Activated CD4-positive, alpha-beta T cell treated with anti-CD3 and anti-CD28 coated beads, Interleukin-2, amount 10 ng/mL, durations not matched to agents 24 days and 14 days (primary cell): ENCODE measurements around the gene MIA. TPM values are rescaled to one million over a fixed set of nuclear protein-coding genes. Genes with fewer than 3 reads are reported as not detected.
"Not testable (repeated sequence)": the region's sequence is repeated elsewhere in the genome, so short reads cannot be mapped to it uniquely, and the experiment has no call there.

Source experiments
- DNase-seq: peaks from one replicate; pipeline ENCODE4 v3.0.0; 2022
- H3K27ac Mint-ChIP-seq: one replicate; pipeline ENCODE4 v1.8.0; 2022; ENCODE audit warnings: mild to moderate bottlenecking, mixed read lengths
- H3K27me3 Mint-ChIP-seq: one replicate; pipeline ENCODE4 v1.8.0; 2022; ENCODE audit warnings: mixed read lengths
- H3K36me3 Mint-ChIP-seq: one replicate; pipeline ENCODE4 v1.8.0; 2022; ENCODE audit warnings: low read depth, mild to moderate bottlenecking, mixed read lengths
- H3K4me1 Mint-ChIP-seq: one replicate; pipeline ENCODE4 v1.8.0; 2021; ENCODE audit warnings: mixed read lengths
- H3K4me3 Mint-ChIP-seq: one replicate; pipeline ENCODE4 v1.8.0; 2022; ENCODE audit warnings: mild to moderate bottlenecking, moderate library complexity, mixed read lengths
- H3K9me3 Mint-ChIP-seq: one replicate; pipeline ENCODE4 v1.8.0; 2021; ENCODE audit warnings: mixed read lengths
- intact Hi-C: fragments of 100-400 bp; cut with micrococcal nuclease; formaldehyde crosslinking; loops from one replicate; pipeline ENCODE4 v1.15.1; 2023
- total RNA-seq: library from RNA; stranded (reverse); gene quantifications from 2 replicates; pipeline ENCODE4 v1.2.3, GENCODE V29; 2022

The MIA gene
- 0.56 TPM in 1 of 2 replicates, not detected in the other for total RNA-seq

DNA sequence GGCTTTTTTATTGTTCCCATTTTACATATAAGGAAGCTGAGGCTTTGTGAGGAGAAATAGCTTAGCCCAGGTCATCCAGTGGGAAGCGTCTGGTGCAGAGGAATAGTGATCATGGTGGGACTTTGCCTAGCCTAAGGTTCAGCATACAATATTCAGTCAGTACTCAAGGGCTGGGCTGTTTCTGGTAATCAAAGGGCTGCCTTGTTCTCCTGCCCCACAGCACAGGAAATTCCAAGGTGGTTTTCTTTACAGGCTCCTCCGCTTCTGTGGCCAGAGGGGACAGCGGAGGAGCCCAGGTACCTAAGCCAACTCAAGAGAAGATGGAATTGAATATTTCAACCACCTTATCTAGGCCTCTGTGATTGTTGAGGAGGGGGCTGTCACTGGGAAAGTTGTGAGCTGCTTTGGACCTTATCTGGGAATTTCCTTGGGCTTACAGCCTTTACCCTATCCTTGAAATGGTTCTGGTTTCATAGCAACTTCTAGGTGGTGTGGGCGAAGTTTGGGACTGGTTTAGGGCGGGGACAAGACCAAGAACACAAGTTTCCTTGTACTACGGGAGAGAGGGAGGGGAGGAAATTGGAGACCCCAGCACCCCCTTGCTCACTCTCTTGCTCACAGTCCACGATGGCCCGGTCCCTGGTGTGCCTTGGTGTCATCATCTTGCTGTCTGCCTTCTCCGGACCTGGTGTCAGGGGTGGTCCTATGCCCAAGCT, at the start of gene MIA:
Gene MIA (plus strand): TSS at position 606 of the 716 bp plus-strand sequence. CDS start 22 bp downstream, at position 628.
- DNase-seq, result no peak
- H3K9me3 Mint-ChIP-seq, result no peaks in the 10 kb centered on the region
- no peak within 1 kb of the TSS for H3K4me3 Mint-ChIP-seq
- no peaks in the 10 kb centered on the region for H3K27me3 Mint-ChIP-seq
- H3K36me3 Mint-ChIP-seq, result peaks cover 13% of the 10 kb centered on the region
- intact Hi-C loops, result loop anchor here (10.0 kb wide), 1 partner anchor 580 kb away; the partner anchor contains the start of gene TGFB1
- peak within 1 kb of the TSS; percentile 49 for H3K27ac Mint-ChIP-seq
- peaks cover 48% of the 10 kb centered on the region for H3K4me1 Mint-ChIP-seq

GRCh38 chr19:40726279-40726678, 49.0 kb upstream of the MIA start:
- H3K4me3 Mint-ChIP-seq, result no peak overlapping the region
- H3K9me3 Mint-ChIP-seq, result no peaks in the 10 kb centered on the region
- peaks cover 62% of the 10 kb centered on the region for H3K36me3 Mint-ChIP-seq
- H3K27ac Mint-ChIP-seq, result no peak overlapping the region
- no peaks in the 10 kb centered on the region for H3K27me3 Mint-ChIP-seq
- intact Hi-C loops, result no loop called here
- H3K4me1 Mint-ChIP-seq, result peaks cover 25% of the 10 kb centered on the region
- no peak for DNase-seq

DNA sequence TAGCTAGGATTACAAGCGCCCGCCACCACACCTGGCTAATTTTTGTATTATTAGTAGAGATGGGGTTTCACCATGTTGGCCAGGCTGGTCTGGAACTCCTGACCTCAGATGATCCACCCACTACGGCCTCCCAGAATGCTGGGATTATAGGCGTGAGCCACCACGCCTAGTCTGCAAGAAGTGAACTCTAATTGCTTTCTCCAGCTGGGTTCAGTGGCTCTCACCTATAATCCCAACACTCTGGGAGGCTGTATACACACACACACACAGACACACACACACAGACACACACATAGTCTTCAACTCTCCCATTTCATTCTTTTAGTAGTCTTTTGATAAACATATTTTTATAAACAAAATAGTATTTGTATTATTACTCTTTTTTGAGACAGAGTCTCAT, 45.3 kb upstream of the MIA start:
- intact Hi-C loops, H3K4me1 Mint-ChIP-seq, H3K9me3 Mint-ChIP-seq, H3K4me3 Mint-ChIP-seq, DNase-seq, H3K27me3 Mint-ChIP-seq, H3K27ac Mint-ChIP-seq: not testable (repeated sequence)
- H3K36me3 Mint-ChIP-seq, result peaks cover 56% of the 10 kb centered on the region

- H3K27ac Mint-ChIP-seq, DNase-seq, H3K9me3 Mint-ChIP-seq, H3K4me3 Mint-ChIP-seq, H3K27me3 Mint-ChIP-seq, H3K4me1 Mint-ChIP-seq, intact Hi-C loops: not testable (repeated sequence)
- peaks cover 55% of the 10 kb centered on the region for H3K36me3 Mint-ChIP-seq
Measured at GRCh38 chr19:40732304-40732703, 43.0 kb upstream of the MIA start.

DNA sequence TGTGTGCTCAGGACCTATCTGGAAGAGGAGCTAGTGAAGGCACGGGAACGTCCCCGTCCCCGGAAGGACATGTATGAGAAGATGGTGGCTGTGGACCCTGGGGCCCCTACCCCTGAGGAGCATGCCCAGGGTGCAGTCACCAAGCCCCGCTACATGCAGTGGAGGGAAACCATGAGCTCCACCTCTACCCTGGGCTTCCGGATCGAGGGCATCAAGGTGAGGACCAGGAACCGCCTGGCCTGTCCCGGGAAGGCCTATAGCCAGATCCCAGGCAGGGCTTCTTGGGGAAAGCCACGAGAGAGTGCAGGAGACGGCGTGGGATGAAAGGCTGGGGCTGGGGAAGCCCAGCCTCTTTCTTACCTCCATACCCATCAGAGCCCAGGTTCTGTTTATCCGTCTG, 42.2 kb upstream of the MIA start:
- Mint-ChIP-seq H3K36me3 (peaks cover 55% of the 10 kb centered on the region), H3K9me3 (no peaks in the 10 kb centered on the region), H3K27me3 (no peaks in the 10 kb centered on the region), H3K4me3 (no peak overlapping the region), H3K27ac (no peak overlapping the region), H3K4me1 (peaks cover 4% of the 10 kb centered on the region)
- no peak for DNase-seq
- intact Hi-C loops, result no loop called here

- H3K9me3 Mint-ChIP-seq, result no peaks in the 10 kb centered on the region
Measured at GRCh38 chr19:40735013-40735771, 40.1 kb upstream of the MIA start.

GRCh38 chr19:40736661-40737060, 38.7 kb upstream of the MIA start:
- H3K4me1 Mint-ChIP-seq, result no peaks in the 10 kb centered on the region
- intact Hi-C loops, result no loop called here
- H3K36me3 Mint-ChIP-seq, result peaks cover 41% of the 10 kb centered on the region
- H3K9me3 Mint-ChIP-seq, result no peaks in the 10 kb centered on the region
- DNase-seq, result no peak
- H3K27me3 Mint-ChIP-seq, result no peaks in the 10 kb centered on the region
- H3K4me3 Mint-ChIP-seq, result no peak overlapping the region
- no peak overlapping the region for H3K27ac Mint-ChIP-seq

More at GRCh38 chr19:40735013-40735771, 40.1 kb upstream of the MIA start:
- H3K27ac Mint-ChIP-seq, result no peak overlapping the region
- no peak for DNase-seq
- intact Hi-C loops, result no loop called here
- H3K4me3 Mint-ChIP-seq, result no peak overlapping the region
- peaks cover 2% of the 10 kb centered on the region for H3K4me1 Mint-ChIP-seq
- H3K27me3 Mint-ChIP-seq, result no peaks in the 10 kb centered on the region
- peaks cover 50% of the 10 kb centered on the region for H3K36me3 Mint-ChIP-seq

DNA sequence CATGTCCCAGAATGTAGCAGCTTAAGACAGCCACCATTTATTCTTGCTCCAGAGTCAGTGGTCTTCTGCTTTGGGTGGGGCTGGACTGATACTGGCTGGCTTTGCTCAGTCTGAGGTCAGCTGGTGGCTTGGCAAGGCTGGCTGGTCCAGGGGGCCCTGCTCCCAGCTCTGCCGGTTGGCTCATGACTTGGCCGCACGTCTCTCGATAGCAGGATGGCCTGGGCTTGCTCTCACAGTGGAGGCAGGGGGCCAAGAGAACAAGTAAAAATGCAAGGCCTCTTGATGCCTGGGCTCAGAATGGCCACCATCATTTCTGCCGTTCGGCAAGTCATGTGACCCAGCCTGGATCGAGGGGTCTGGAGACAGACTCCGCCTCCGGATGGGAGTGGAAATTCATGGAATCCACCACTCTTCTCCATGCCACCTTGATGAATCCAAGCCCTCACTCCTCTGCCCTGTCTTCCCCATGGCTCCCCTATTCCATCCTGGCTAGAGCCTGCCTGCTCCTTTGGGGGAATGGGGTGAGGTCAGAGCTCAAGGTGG, 38.1 kb upstream of the MIA start:
- H3K4me1 Mint-ChIP-seq, result no peaks in the 10 kb centered on the region
- intact Hi-C loops, result no loop called here
- DNase-seq, result no peak
- no peaks in the 10 kb centered on the region for H3K9me3 Mint-ChIP-seq
- no peaks in the 10 kb centered on the region for H3K27me3 Mint-ChIP-seq
- no peak overlapping the region for H3K27ac Mint-ChIP-seq
- no peak overlapping the region for H3K4me3 Mint-ChIP-seq
- peaks cover 41% of the 10 kb centered on the region for H3K36me3 Mint-ChIP-seq

DNA sequence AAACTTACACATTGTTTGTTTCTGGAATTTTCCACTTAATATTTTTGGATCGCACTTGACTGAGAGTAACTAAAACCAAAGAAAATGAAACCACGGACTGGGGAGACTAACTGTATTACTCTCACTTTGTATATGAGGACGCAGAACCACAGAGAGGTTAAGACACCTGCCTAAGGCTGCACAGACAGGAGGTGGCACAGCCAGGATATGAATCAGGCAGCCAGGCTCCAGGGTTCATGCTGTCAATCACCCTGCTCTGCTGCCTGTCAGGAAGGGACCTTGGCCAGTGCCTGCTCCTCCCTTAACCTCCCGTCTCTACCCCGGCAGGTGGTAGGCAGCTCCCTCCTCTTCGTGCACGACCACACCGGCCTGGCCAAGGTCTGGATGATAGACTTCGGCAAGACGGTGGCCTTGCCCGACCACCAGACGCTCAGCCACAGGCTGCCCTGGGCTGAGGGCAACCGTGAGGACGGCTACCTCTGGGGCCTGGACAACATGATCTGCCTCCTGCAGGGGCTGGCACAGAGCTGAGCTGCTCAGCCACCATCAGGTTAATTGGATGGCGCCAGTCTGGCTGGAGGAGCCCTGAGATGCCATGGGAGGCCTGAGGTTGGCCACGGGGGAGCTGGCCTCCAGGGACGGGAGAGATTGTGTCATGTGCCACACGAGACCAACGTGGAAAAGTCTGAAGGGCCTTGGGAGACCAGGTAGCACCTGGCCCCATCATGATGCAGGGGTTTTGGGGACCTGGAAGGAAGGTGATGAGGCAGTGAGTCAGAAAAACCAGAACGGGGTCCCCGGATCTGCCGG, 36.1 kb upstream of the MIA start:
- intact Hi-C loops, result no loop called here
- Mint-ChIP-seq H3K4me3 (no peak overlapping the region), H3K4me1 (no peaks in the 10 kb centered on the region), H3K36me3 (peaks cover 27% of the 10 kb centered on the region), H3K9me3 (no peaks in the 10 kb centered on the region), H3K27ac (no peak overlapping the region), H3K27me3 (no peaks in the 10 kb centered on the region)
- no peak for DNase-seq

DNA sequence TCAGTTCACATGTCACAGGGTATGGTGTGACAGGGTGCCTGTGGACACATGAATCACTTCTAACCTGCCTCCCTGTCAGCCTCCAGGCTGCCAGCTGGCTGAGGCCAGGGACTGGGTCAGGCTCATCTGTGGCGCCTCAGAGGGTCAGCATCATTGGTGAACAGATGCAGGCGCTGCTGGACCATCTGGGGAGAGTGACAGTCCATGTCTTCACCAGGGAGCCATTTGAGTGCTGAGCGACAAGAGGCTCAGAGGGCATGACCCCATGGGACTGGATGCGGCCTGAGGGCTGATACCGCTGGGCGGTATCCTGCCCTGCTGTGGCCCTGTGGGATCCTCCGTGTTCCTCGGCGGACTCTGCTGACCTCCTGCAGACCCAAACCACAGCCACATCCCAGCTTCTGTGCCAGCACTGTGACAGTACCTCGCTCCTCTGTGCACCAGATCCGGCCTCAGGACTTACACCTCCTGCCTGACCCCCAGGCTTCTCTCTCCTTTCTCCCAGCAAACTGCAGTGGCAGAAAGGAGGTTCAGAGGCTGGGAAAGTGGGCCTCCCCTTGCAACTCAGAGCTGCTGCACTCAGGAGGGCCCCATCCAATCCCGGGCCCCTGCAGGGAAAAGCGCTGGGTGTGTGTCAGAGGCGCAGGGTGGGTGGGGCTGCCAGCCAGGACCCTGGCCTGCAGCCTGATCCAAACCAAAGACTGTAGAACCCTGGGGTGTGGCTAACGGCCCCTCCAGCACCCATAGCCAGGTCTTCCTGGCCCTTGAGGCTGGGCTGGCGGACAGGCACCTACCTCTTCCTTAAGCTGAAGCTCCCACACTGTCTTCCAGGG, 35.2 kb upstream of the MIA start:
- no peaks in the 10 kb centered on the region for H3K27me3 Mint-ChIP-seq
- peaks cover 22% of the 10 kb centered on the region for H3K36me3 Mint-ChIP-seq
- H3K27ac Mint-ChIP-seq, result no peak overlapping the region
- no peak for DNase-seq
- no peaks in the 10 kb centered on the region for H3K4me1 Mint-ChIP-seq
- intact Hi-C loops, result no loop called here
- H3K9me3 Mint-ChIP-seq, result no peaks in the 10 kb centered on the region
- H3K4me3 Mint-ChIP-seq, result no peak overlapping the region

- intact Hi-C loops, result no loop called here
- Mint-ChIP-seq H3K36me3 (peaks cover 15% of the 10 kb centered on the region), H3K27me3 (no peaks in the 10 kb centered on the region), H3K4me3 (no peak overlapping the region), H3K4me1 (no peaks in the 10 kb centered on the region), H3K9me3 (no peaks in the 10 kb centered on the region), H3K27ac (no peak overlapping the region)
- DNase-seq, result no peak
Measured at GRCh38 chr19:40740747-40741146, 34.6 kb upstream of the MIA start.

- Mint-ChIP-seq H3K4me3 (no peak overlapping the region), H3K27ac (no peak overlapping the region), H3K36me3 (peaks cover 13% of the 10 kb centered on the region), H3K27me3 (no peaks in the 10 kb centered on the region), H3K4me1 (no peaks in the 10 kb centered on the region), H3K9me3 (no peaks in the 10 kb centered on the region)
- DNase-seq, result no peak
- intact Hi-C loops, result no loop called here
Measured at GRCh38 chr19:40741527-40742390, 33.6 kb upstream of the MIA start.
